Nephron (organoid): ENCODE results near the gene ADGRL3.
"Not testable (repeated sequence)": the region's sequence is repeated elsewhere in the genome, so short reads cannot be mapped to it uniquely, and the experiment has no call there.

Experiments used
- H3K27ac Mint-ChIP-seq, 3 experiments: 2 replicates each; pipeline ENCODE4 v1.8.0; 2020; ENCODE audit warnings: mixed read lengths in 3 of 3, mild to moderate bottlenecking in 2 of 3, moderate library complexity in 1 of 3
- H3K27me3 Mint-ChIP-seq: 2 replicates; pipeline ENCODE4 v1.8.0; 2021; ENCODE audit warnings: low read depth, mild to moderate bottlenecking, moderate library complexity, mixed read lengths
- H3K36me3 Mint-ChIP-seq: 2 replicates; pipeline ENCODE4 v1.8.0; 2020; ENCODE audit warnings: low read depth, mixed read lengths
- H3K4me1 Mint-ChIP-seq: 2 replicates; pipeline ENCODE4 v1.8.0; 2020; ENCODE audit warnings: mixed read lengths
- H3K4me3 Mint-ChIP-seq, 3 experiments: 2 replicates each; pipeline ENCODE4 v1.8.0; 2020; ENCODE audit warnings: mild to moderate bottlenecking in 3 of 3, mixed read lengths in 3 of 3, moderate library complexity in 2 of 3
- H3K9me3 Mint-ChIP-seq: 2 replicates; pipeline ENCODE4 v1.8.0; 2020; ENCODE audit warnings: mixed read lengths
- CTCF ChIP-seq, 3 experiments: fragments of 200-600 bp; sonication (generic); IDR thresholded peaks; one replicate each; pipeline ENCODE4 v1.5.0; 2021; ENCODE audit warnings: antibody characterized with exemption in 3 of 3; ENCODE audit not compliant: unreplicated experiment in 3 of 3

ADGRL3 gene

GRCh38 chr4:61201961-61202637, 2.0 kb downstream of the ADGRL3 start:
- no peak for TF ChIP-seq CTCF (IDR thresholded peaks at IDR 0.05; ENCODE audit: unreplicated experiment in 3 of 3)
- Mint-ChIP-seq H3K4me3 (peak overlapping the region; percentile 92 to 100 (median 95)), H3K27ac (peak overlapping the region; percentile 94 to 96 (median 94)), H3K36me3 (peaks cover under 1% of the 10 kb centered on the region), H3K9me3 (no peaks in the 10 kb centered on the region), H3K27me3 (peaks cover 36% of the 10 kb centered on the region), H3K4me1 (peaks cover 25% of the 10 kb centered on the region)

GRCh38 chr4:61202638-61203435, 2.7 kb downstream of the ADGRL3 start:
- TF ChIP-seq CTCF (IDR thresholded peaks at IDR 0.05; ENCODE audit: unreplicated experiment in 3 of 3): no peak
- Mint-ChIP-seq H3K4me1 (peaks cover 25% of the 10 kb centered on the region), H3K36me3 (peaks cover 8% of the 10 kb centered on the region), H3K27ac (peak overlapping the region; percentile 85 to 94 (median 94)), H3K27me3 (peaks cover 36% of the 10 kb centered on the region), H3K9me3 (no peaks in the 10 kb centered on the region), H3K4me3 (peak overlapping the region; percentile 92 to 100 (median 95))

GRCh38 chr4:61203436-61203790, 3.3 kb downstream of the ADGRL3 start:
- H3K4me3 Mint-ChIP-seq: peak overlapping the region; percentile 92 to 100 (median 95)
- H3K27me3 Mint-ChIP-seq: peaks cover 36% of the 10 kb centered on the region
- H3K9me3 Mint-ChIP-seq: no peaks in the 10 kb centered on the region
- peak overlapping the region; percentile 85 to 94 (median 94) for H3K27ac Mint-ChIP-seq
- no peak for TF ChIP-seq CTCF (IDR thresholded peaks at IDR 0.05; ENCODE audit: unreplicated experiment in 3 of 3)
- peaks cover 25% of the 10 kb centered on the region for H3K4me1 Mint-ChIP-seq
- H3K36me3 Mint-ChIP-seq: peaks cover 9% of the 10 kb centered on the region

GRCh38 chr4:61204353-61205060, 4.4 kb downstream of the ADGRL3 start:
- Mint-ChIP-seq H3K27me3 (peaks cover 31% of the 10 kb centered on the region), H3K9me3 (no peaks in the 10 kb centered on the region), H3K36me3 (peaks cover 9% of the 10 kb centered on the region), H3K27ac (peak overlapping the region in 2 of 3 experiments; percentile 8 to 14), H3K4me3 (peak overlapping the region; percentile 92 to 100 (median 95)), H3K4me1 (peaks cover 25% of the 10 kb centered on the region)
- TF ChIP-seq CTCF (IDR thresholded peaks at IDR 0.05; ENCODE audit: unreplicated experiment in 3 of 3): no peak

GRCh38 chr4:61205066-61205465, 4.9 kb downstream of the ADGRL3 start:
- no peak for TF ChIP-seq CTCF (IDR thresholded peaks at IDR 0.05; ENCODE audit: unreplicated experiment in 3 of 3)
- no peak overlapping the region for H3K27ac Mint-ChIP-seq
- H3K36me3 Mint-ChIP-seq: peaks cover 9% of the 10 kb centered on the region
- H3K27me3 Mint-ChIP-seq: peaks cover 25% of the 10 kb centered on the region
- peak overlapping the region in 1 of 3 experiments; percentile 37 for H3K4me3 Mint-ChIP-seq
- no peaks in the 10 kb centered on the region for H3K9me3 Mint-ChIP-seq
- peaks cover 26% of the 10 kb centered on the region for H3K4me1 Mint-ChIP-seq

- not testable (repeated sequence) for H3K27ac Mint-ChIP-seq, H3K36me3 Mint-ChIP-seq, H3K4me3 Mint-ChIP-seq, H3K9me3 Mint-ChIP-seq
- Mint-ChIP-seq H3K27me3 (peaks cover 19% of the 10 kb centered on the region), H3K4me1 (peaks cover 44% of the 10 kb centered on the region)
These were observed 7.0 kb downstream of the ADGRL3 start for GRCh38 chr4:61207156-61207555.
